DMS114 treated with DMSO at 0.1 percent for 48 hours (cell line): Measurements from ENCODE around the gene FERD3L.

Experiments
- DNase-seq: peaks from one replicate; lab custom pipeline; 2025; ENCODE audit not compliant: unreplicated experiment; lab: John Stamatoyannopoulos, UW

The FERD3L gene

GRCh38 chr7:19101472-19101871 lies 43.7 kb downstream of the FERD3L start:
- no peak for DNase-seq

- DNase-seq = no peak
These were observed 45.3 kb downstream of the FERD3L start for GRCh38 chr7:19099924-19100323.

DNA sequence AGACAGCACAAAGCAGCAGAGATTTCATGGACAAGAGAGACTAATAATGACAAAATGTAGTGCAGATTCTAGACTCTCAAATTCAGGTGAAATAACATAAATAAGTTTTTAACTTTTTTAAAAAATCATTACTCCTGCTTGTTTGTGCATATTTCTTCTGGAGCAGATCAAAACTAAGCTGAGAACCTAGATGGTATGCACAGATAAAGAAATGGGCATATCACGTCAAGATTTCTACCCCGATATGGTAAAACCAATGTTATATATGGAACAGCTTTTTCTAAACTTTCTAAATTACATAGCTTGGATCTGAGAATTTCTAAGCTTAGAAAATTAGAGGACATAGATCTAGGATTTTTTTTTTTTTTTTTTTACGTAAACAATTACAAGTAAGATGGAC lies 46.0 kb downstream of the FERD3L start:
- no peak for DNase-seq

DNA sequence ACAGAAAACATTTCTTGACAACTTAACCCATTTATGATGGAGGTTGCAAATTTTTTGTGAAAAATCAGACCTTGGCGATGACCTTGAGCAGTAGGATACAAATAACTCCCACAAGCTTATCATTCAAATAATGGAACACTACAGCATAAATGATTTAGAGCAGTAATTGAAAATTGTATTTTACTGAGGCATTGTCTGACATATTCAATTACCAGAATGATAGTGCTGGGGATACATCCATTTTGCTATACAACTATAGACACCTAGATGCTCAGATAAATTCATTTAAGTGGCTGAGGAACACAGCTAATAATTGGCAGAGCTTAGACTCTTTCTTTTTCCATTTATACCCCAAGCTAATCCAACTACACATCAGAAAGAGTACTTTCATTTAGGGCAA lies 46.7 kb downstream of the FERD3L start:
- DNase-seq = no peak

DNA sequence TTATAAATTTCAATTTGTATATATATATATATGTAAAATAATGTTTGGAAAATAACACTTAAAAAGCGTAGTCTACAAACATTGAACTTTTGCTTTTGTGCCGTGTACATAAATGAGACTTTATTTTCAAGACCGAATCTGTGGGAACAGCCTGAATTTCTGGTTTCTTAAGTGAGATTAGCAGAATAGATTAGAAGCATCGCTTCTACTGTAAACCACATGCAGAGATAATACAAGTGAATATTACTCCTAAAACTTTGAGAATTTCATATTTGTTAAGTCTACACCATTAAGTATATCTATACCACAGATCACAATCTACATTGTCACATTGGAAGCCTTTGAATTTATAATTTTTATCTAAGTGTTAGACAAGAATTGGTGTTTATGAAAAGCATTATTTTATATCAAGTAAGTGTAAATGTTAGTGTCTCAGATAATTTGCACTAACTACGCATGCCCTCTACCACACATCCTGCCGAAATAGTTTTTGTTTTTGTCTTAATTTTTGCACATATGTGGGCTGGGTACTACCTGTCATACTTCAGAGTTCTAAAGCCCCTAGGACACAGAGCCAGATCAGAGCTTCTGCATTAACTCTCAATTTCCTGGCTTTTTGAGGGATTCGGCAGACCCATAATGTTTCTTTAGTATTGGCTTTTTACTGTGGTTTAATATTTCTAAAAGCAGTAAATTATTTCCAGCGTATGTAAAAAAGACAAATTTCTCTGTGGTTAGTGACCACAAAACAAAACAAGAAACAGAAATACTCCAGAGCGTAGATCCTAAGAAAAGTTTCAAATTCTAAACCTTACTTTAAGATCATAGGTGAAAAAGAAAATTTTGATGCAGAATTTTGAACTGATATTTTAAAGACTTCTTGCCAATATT lies 47.8 kb downstream of the FERD3L start:
- DNase-seq = no peak

- peak; percentile 25 for DNase-seq
These were observed 49.8 kb downstream of the FERD3L start for GRCh38 chr7:19095353-19095860.
